Measurements from ENCODE around the gene FUT1. TPM values are rescaled to one million over a fixed set of nuclear protein-coding genes. Genes with fewer than 3 reads are reported as not detected.
A peak's percentile ranks its signal among the peaks of the same experiment; 100 is the strongest.

FUT1 gene
- total and polyA plus RNA-seq, 9 of the 15 experiments (the other 6 are each of a cell fraction or from before 2014, with no cell fraction given): 2.3 to 18.5 (median 8.8) TPM

DNA sequence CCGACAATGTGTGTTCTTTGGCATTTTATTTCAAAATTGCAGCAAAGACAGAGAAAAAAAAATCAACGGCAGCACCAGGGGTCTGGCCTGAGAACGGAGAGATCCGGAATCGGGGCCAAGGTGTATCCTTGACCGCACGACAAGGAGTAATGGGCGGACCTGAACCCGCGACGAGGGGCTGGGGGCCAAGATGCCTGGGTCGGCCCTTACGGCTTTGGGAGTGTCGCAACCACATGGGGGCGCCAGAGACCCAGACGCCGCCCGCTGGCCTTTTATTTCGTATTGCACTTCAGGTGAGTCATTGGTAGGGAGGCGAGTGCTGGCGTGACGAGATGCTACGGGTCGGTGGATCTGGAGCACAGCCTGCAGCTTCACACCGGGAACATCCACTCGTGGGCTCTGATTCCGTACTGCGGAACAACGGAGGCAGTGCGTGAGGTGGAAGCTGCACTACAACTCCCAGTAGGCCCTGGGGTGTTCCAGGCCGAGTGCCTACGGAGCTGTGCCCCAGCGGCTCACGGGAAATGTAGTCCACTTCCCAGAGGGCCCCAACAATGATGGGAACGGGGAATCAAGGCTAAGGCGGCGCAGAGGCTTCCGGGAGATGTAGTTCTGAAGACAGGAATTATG, 42.7 kb upstream of the FUT1 start (continued):
- TF ChIP-seq AFF4 (CRISPR knock-in tag; IDR thresholded peaks at IDR 0.05) (peak; percentile 50; the same call in 1 of the 2 replicates), ZBTB1 (CRISPR knock-in tag; IDR thresholded peaks at IDR 0.05; ENCODE audit: borderline replicate concordance, low read depth) (peak; percentile 11; the same call in 1 of the 2 replicates), HDAC3 (IDR thresholded peaks at IDR 0.05; ENCODE audit: borderline replicate concordance, partially characterized antibody) (no peak), NUFIP1 (IDR thresholded peaks at IDR 0.05; ENCODE audit: partially characterized antibody) (no peak), IFI16 (CRISPR knock-in tag; IDR thresholded peaks at IDR 0.05) (no peak), KLF6 (CRISPR knock-in tag; IDR thresholded peaks at IDR 0.05; ENCODE audit: borderline replicate concordance) (no peak; the same call in 1 of the 2 replicates), PCBP1 (IDR thresholded peaks at IDR 0.05; ENCODE audit: low read depth, low read length, poor library complexity, severe bottlenecking) (no peak), DDX20 (tag; IDR thresholded peaks at IDR 0.05; ENCODE audit: low read depth) (no peak), HNRNPL (IDR thresholded peaks at IDR 0.05; ENCODE audit: low read depth, low read length) (no peak), ZNF431 (CRISPR knock-in tag; IDR thresholded peaks at IDR 0.05) (no peak), HBP1 (CRISPR knock-in tag; IDR thresholded peaks at IDR 0.05) (no peak), CBFA2T3 (IDR thresholded peaks at IDR 0.05) (no peak), DEAF1 (CRISPR knock-in tag; IDR thresholded peaks at IDR 0.05) (peak; percentile 87), MIER1 (IDR thresholded peaks at IDR 0.05; ENCODE audit: low read depth) (no peak), BRCA1 (IDR thresholded peaks at IDR 0.05) (no peak), BRCA1 (CRISPR knock-in tag; IDR thresholded peaks at IDR 0.05) (no peak), RBM14 (IDR thresholded peaks at IDR 0.05; ENCODE audit: borderline replicate concordance, insufficient read depth, low read depth, low read length) (no peak), TAF1 (IDR thresholded peaks at IDR 0.05; ENCODE audit: control insufficient read depth, extremely low read depth, insufficient read depth, low read length, severe bottlenecking) (no peak), HES1 (IDR thresholded peaks at IDR 0.05; ENCODE audit: low read depth) (no peak), GABPB2 (CRISPR knock-in tag; conservative IDR thresholded peaks at IDR 0.05) (no peak), KAT2B (IDR thresholded peaks at IDR 0.05; ENCODE audit: low read depth, low read length) (peak; percentile 45)

Data from K562 (cell line).